ENCODE data around the gene HNRNPCL1.
"Not testable (repeated sequence)": the region's sequence is repeated elsewhere in the genome, so short reads cannot be mapped to it uniquely, and the experiment has no call there.

HNRNPCL1 gene

GRCh38 chr1:12848620-12849019 lies at the start of gene HNRNPCL1:
Gene HNRNPCL1, minus strand, starts transcription at chr1:12848720. Its CDS starts 431 bp downstream, at chr1:12848289.
- not testable (repeated sequence) for H3K27me3 ChIP-seq (replicated peaks; ENCODE audit: control insufficient read depth, insufficient read depth, low read length); H3K4me3 ChIP-seq (replicated peaks; ENCODE audit: low read depth, low read length); DNase-seq (ENCODE audit: extremely low read depth, insufficient read length); H3K36me3 ChIP-seq (ENCODE audit: control insufficient read depth, insufficient read depth, low read length)

- DNase-seq (ENCODE audit: extremely low read depth, insufficient read length) = not testable (repeated sequence)
Observed at GRCh38 chr1:12898170-12898569, 49.6 kb upstream of the HNRNPCL1 start, which contains the start of gene PRAMEF10. Gene PRAMEF10, minus strand, starts transcription at chr1:12898270. Its CDS starts 2,423 bp downstream, at chr1:12895847.

GRCh38 chr1:12886101-12886500 lies 37.6 kb upstream of the HNRNPCL1 start, which contains the start of gene PRAMEF4:
Gene PRAMEF4, minus strand, starts transcription at chr1:12886201. Its CDS starts 2,807 bp downstream, at chr1:12883394.
- not testable (repeated sequence) for H3K4me3 ChIP-seq (replicated peaks; ENCODE audit: low read depth, low read length); DNase-seq (ENCODE audit: extremely low read depth, insufficient read length); H3K36me3 ChIP-seq (ENCODE audit: control insufficient read depth, insufficient read depth, low read length); H3K27me3 ChIP-seq (replicated peaks; ENCODE audit: control insufficient read depth, insufficient read depth, low read length)

More at GRCh38 chr1:12898170-12898569, 49.6 kb upstream of the HNRNPCL1 start, which contains the start of gene PRAMEF10:
- H3K36me3 ChIP-seq (ENCODE audit: control insufficient read depth, insufficient read depth, low read length); H3K27me3 ChIP-seq (replicated peaks; ENCODE audit: control insufficient read depth, insufficient read depth, low read length); H3K4me3 ChIP-seq (replicated peaks; ENCODE audit: low read depth, low read length): not testable (repeated sequence)

- DNase-seq (ENCODE audit: extremely low read depth, insufficient read length); H3K36me3 ChIP-seq (ENCODE audit: control insufficient read depth, insufficient read depth, low read length); H3K4me3 ChIP-seq (replicated peaks; ENCODE audit: low read depth, low read length); H3K27me3 ChIP-seq (replicated peaks; ENCODE audit: control insufficient read depth, insufficient read depth, low read length): not testable (repeated sequence)
Observed at GRCh38 chr1:12878453-12878852, 29.9 kb upstream of the HNRNPCL1 start.

GRCh38 chr1:12863131-12863880 lies 14.8 kb upstream of the HNRNPCL1 start:
- H3K4me3 ChIP-seq (replicated peaks; ENCODE audit: low read depth, low read length); H3K27me3 ChIP-seq (replicated peaks; ENCODE audit: control insufficient read depth, insufficient read depth, low read length); DNase-seq (ENCODE audit: extremely low read depth, insufficient read length); H3K36me3 ChIP-seq (ENCODE audit: control insufficient read depth, insufficient read depth, low read length): not testable (repeated sequence)

- not testable (repeated sequence) for H3K27me3 ChIP-seq (replicated peaks; ENCODE audit: control insufficient read depth, insufficient read depth, low read length); DNase-seq (ENCODE audit: extremely low read depth, insufficient read length); H3K4me3 ChIP-seq (replicated peaks; ENCODE audit: low read depth, low read length)
Observed at GRCh38 chr1:12856786-12857185, 8.3 kb upstream of the HNRNPCL1 start, which contains the start of gene PRAMEF2. Gene PRAMEF2, plus strand, starts transcription at chr1:12857086. Its CDS starts 1,924 bp downstream, at chr1:12859010.

GRCh38 chr1:12851779-12852178 lies 3.3 kb upstream of the HNRNPCL1 start:
- DNase-seq (ENCODE audit: extremely low read depth, insufficient read length) = no peak
- TF ChIP-seq CTCF (IDR thresholded peaks at IDR 0.05; ENCODE audit: insufficient read depth, low read length, poor library complexity, severe bottlenecking) = no peak
- Histone ChIP-seq H3K4me3 (replicated peaks; ENCODE audit: low read depth, low read length) (no peak overlapping the region), H3K27me3 (replicated peaks; ENCODE audit: control insufficient read depth, insufficient read depth, low read length) (no peaks in the 10 kb centered on the region), H3K36me3 (ENCODE audit: control insufficient read depth, insufficient read depth, low read length) (no peaks in the 10 kb centered on the region)

More at GRCh38 chr1:12856786-12857185, 8.3 kb upstream of the HNRNPCL1 start, which contains the start of gene PRAMEF2:
- H3K36me3 ChIP-seq (ENCODE audit: control insufficient read depth, insufficient read depth, low read length) = not testable (repeated sequence)

- H3K36me3 ChIP-seq (ENCODE audit: control insufficient read depth, insufficient read depth, low read length); H3K4me3 ChIP-seq (replicated peaks; ENCODE audit: low read depth, low read length); DNase-seq (ENCODE audit: extremely low read depth, insufficient read length); H3K27me3 ChIP-seq (replicated peaks; ENCODE audit: control insufficient read depth, insufficient read depth, low read length): not testable (repeated sequence)
Observed at GRCh38 chr1:12833251-12833650, 15.3 kb downstream of the HNRNPCL1 start.

GRCh38 chr1:12831310-12831709 lies 17.2 kb downstream of the HNRNPCL1 start, which contains the start of gene PRAMEF11:
Gene PRAMEF11, minus strand, starts transcription at chr1:12831410. Its CDS starts 2,621 bp downstream, at chr1:12828789.
- not testable (repeated sequence) for H3K36me3 ChIP-seq (ENCODE audit: control insufficient read depth, insufficient read depth, low read length)

GRCh38 chr1:12819061-12819460 lies 29.5 kb downstream of the HNRNPCL1 start:
- DNase-seq (ENCODE audit: extremely low read depth, insufficient read length); H3K27me3 ChIP-seq (replicated peaks; ENCODE audit: control insufficient read depth, insufficient read depth, low read length); H3K36me3 ChIP-seq (ENCODE audit: control insufficient read depth, insufficient read depth, low read length); H3K4me3 ChIP-seq (replicated peaks; ENCODE audit: low read depth, low read length): not testable (repeated sequence)

More at GRCh38 chr1:12831310-12831709, 17.2 kb downstream of the HNRNPCL1 start, which contains the start of gene PRAMEF11:
- not testable (repeated sequence) for DNase-seq (ENCODE audit: extremely low read depth, insufficient read length); H3K27me3 ChIP-seq (replicated peaks; ENCODE audit: control insufficient read depth, insufficient read depth, low read length); H3K4me3 ChIP-seq (replicated peaks; ENCODE audit: low read depth, low read length)
